B cell (primary cell): ENCODE measurements around the gene CSF1. TPM values are rescaled to one million over a fixed set of nuclear protein-coding genes. Genes with fewer than 3 reads are reported as not detected.
"Not testable (repeated sequence)": the region's sequence is repeated elsewhere in the genome, so short reads cannot be mapped to it uniquely, and the experiment has no call there.

Experiments
- ATAC-seq: fragments of 200-7000 bp; cut with Tn5 transposase; one replicate; pipeline ENCODE4 v1.10.0; 2021; ENCODE audit warnings: low read depth, mild to moderate bottlenecking, moderate number of reproducible peaks, moderate library complexity
- CTCF ChIA-PET: fragments of 350-600 bp; sonication (Branson Sonifier 250); formaldehyde crosslinking; loops from one replicate; lab custom pipeline; 2021; ENCODE audit warnings: antibody characterized with exemption, inconsistent platforms; lab: Charles Lee
- POLR2A ChIA-PET: fragments of 350-600 bp; sonication (Branson Sonifier 250); formaldehyde crosslinking; loops from one replicate; lab custom pipeline; 2021; ENCODE audit warnings: antibody characterized with exemption; lab: Charles Lee
- DNase-seq: peaks from one replicate; pipeline ENCODE4 v3.0.0; 2013
- H2AFZ ChIP-seq: 2 replicates; pipeline ENCODE4 v1.6.1; 2012; ENCODE audit warnings: mild to moderate bottlenecking, low read depth, low read length; ENCODE audit not compliant: insufficient read depth, poor library complexity, severe bottlenecking
- H3K27ac ChIP-seq, 2 donors: 1 replicate in 1 of 2; 2 replicates in 1 of 2; pipeline ENCODE4 v1.5.1; 2012 to 2013; ENCODE audit warnings: low read length in 2 of 2, mild to moderate bottlenecking in 2 of 2, moderate library complexity in 1 of 2
- H3K27me3 ChIP-seq, 4 experiments: fragments of 200-600 bp in 1 of 4; sonication (generic) in 1 of 4; replicated peaks in 1 of 4; 1 replicate in 2 of 4; 2 replicates in 2 of 4; pipeline versions ENCODE4 v1.6.1 to v1.7.0; 2013 to 2016; ENCODE audit warnings: low read length in 3 of 4, mild to moderate bottlenecking in 2 of 4, mixed read lengths in 1 of 4, moderate library complexity in 1 of 4; ENCODE audit not compliant: insufficient read depth in 4 of 4, control insufficient read depth in 3 of 4; ENCODE audit errors: control extremely low read depth in 1 of 4
- H3K36me3 ChIP-seq, 2 experiments: replicated peaks in 1 of 2; 1 replicate in 1 of 2; 2 replicates in 1 of 2; pipeline versions ENCODE4 v1.6.1 to v1.7.1; 2013; ENCODE audit warnings: low read length in 1 of 2; ENCODE audit not compliant: insufficient read depth in 2 of 2, control insufficient read depth in 1 of 2; ENCODE audit errors: control extremely low read depth in 1 of 2, extremely low read depth in 1 of 2
- H3K4me1 ChIP-seq, 2 donors: fragments of 200-600 bp in 1 of 2; sonication (generic) in 1 of 2; 1 replicate in 1 of 2; 2 replicates in 1 of 2; pipeline versions ENCODE4 v1.5.1 to v1.6.1; 2013 to 2017; ENCODE audit warnings: low read length in 2 of 2; ENCODE audit not compliant: control insufficient read depth in 2 of 2, insufficient read depth in 2 of 2
- H3K4me2 ChIP-seq: replicated peaks from 2 replicates; pipeline ENCODE3; 2012; ENCODE audit warnings: mild to moderate bottlenecking, low read depth, low read length; ENCODE audit not compliant: poor library complexity, severe bottlenecking
- H3K4me3 ChIP-seq, 5 experiments: fragments of 200-600 bp in 1 of 5; sonication (generic) in 1 of 5; 1 replicate in 3 of 5; 2 replicates in 2 of 5; pipeline versions ENCODE4 v1.5.1 to v1.7.0; 2011 to 2016; ENCODE audit warnings: low read length in 4 of 5, mild to moderate bottlenecking in 4 of 5, low read depth in 2 of 5, control low read depth in 1 of 5, moderate library complexity in 1 of 5; ENCODE audit not compliant: insufficient read depth in 1 of 5; ENCODE audit errors: control extremely low read depth in 1 of 5, extremely low read depth in 1 of 5
- H3K79me2 ChIP-seq: fragments of 200-600 bp; sonication (generic); one replicate; pipeline ENCODE4 v1.6.0; 2016; ENCODE audit warnings: low read length; ENCODE audit not compliant: control insufficient read depth, insufficient read depth
- H3K9ac ChIP-seq: fragments of 200-600 bp; sonication (generic); 2 replicates; pipeline ENCODE4 v1.6.1; 2017; ENCODE audit warnings: mild to moderate bottlenecking, low read length, moderate library complexity
- H3K9me3 ChIP-seq, 3 donors: one replicate each; pipeline versions ENCODE4 v1.6.1 to v1.7.1; 2013; ENCODE audit warnings: low read length in 2 of 3; ENCODE audit not compliant: control insufficient read depth in 2 of 3, insufficient read depth in 1 of 3; ENCODE audit errors: control extremely low read depth in 1 of 3
- H4K20me1 ChIP-seq: 2 replicates; pipeline ENCODE4 v1.6.0; 2012; ENCODE audit warnings: mild to moderate bottlenecking, low read length; ENCODE audit not compliant: insufficient read depth, control insufficient read depth, poor library complexity, severe bottlenecking
- H3K27ac Mint-ChIP-seq: one replicate; pipeline ENCODE4 v1.8.0; 2021; ENCODE audit warnings: mixed read lengths
- H3K27me3 Mint-ChIP-seq: one replicate; pipeline ENCODE4 v1.8.0; 2021; ENCODE audit warnings: mixed read lengths
- H3K4me1 Mint-ChIP-seq: one replicate; pipeline ENCODE4 v1.8.0; 2021; ENCODE audit warnings: mixed read lengths
- H3K4me3 Mint-ChIP-seq: one replicate; pipeline ENCODE4 v1.8.0; 2021; ENCODE audit warnings: mixed read lengths
- H3K9me3 Mint-ChIP-seq: one replicate; pipeline ENCODE4 v1.8.0; 2022; ENCODE audit warnings: mixed read lengths; ENCODE audit not compliant: insufficient read depth
- CTCF ChIP-seq: fragments of 200-600 bp; IDR thresholded peaks from one replicate; pipeline ENCODE4 v1.8.0; 2022; ENCODE audit warnings: antibody characterized with exemption, mild to moderate bottlenecking
- EZH2 ChIP-seq: IDR thresholded peaks from 2 replicates; pipeline ENCODE4 v1.6.1; 2012; ENCODE audit warnings: borderline replicate concordance, low read depth, mild to moderate bottlenecking, moderate library complexity, low read length; ENCODE audit not compliant: insufficient read depth, poor library complexity, severe bottlenecking
- WGBS: methylation state at CpG from one replicate; pipeline ENCODE4 v1.1.5; 2013; ENCODE audit warnings: missing lambda C conversion rate; ENCODE audit not compliant: insufficient coverage; 5-methylcytosine and 5-hydroxymethylcytosine counted together
- intact Hi-C: fragments of 100-400 bp; cut with micrococcal nuclease; formaldehyde crosslinking; loops from one replicate; pipeline ENCODE4 v1.10.0; 2022
- polyA plus RNA-seq: library from polyadenylated mRNA; depleted of rRNA; stranded (reverse); fragments of >200 nt; gene quantifications from 2 replicates; pipeline ENCODE4 v1.2.3, GENCODE V29; 2012
- total RNA-seq, 2 donors: library from RNA; stranded (reverse); fragments of 120-200 nt in 1 of 2; gene quantifications; 1 replicate in 1 of 2; 2 replicates in 1 of 2; pipeline versions ENCODE4 v1.2.3 to v1.2.4, GENCODE V29; 2013 to 2022

The CSF1 gene
- total and polyA plus RNA-seq, 2 donors (not counting 1 experiment from before 2014, with no cell fraction given): 0.55 to 4.2 TPM

GRCh38 chr1:109878531-109879104 lies 32.0 kb upstream of the CSF1 start:
- ChIA-PET POLR2A (interaction anchor here (1.2 kb wide), 1 partner anchor 8 kb away, joined by 3 read pairs; no protein-coding TSS in a partner anchor), CTCF (interaction anchor here (0.7 to 1.7 kb wide), 2 partner anchors 9 to 71 kb away, joined by 3 to 7 read pairs; no protein-coding TSS in a partner anchor)
- no peak overlapping the region for H3K4me3 Mint-ChIP-seq
- Histone ChIP-seq H4K20me1 (no peaks in the 10 kb centered on the region), H3K27ac (no peak overlapping the region), H3K4me1 (peaks cover 20% of the 10 kb centered on the region in 2 donors), H3K9me3 (no peaks in the 10 kb centered on the region), H3K4me3 (no peak overlapping the region), H2AFZ (no peak overlapping the region), H3K27me3 (peaks cover 0 to 12% (median 4%) of the 10 kb centered on the region in 4 experiments), H3K4me2 (no peak overlapping the region), H3K36me3 (no peaks in the 10 kb centered on the region), H3K9ac (no peak overlapping the region), H3K79me2 (no peaks in the 10 kb centered on the region)
- intact Hi-C loops: no loop called here
- peaks cover 24% of the 10 kb centered on the region for H3K4me1 Mint-ChIP-seq
- no peaks in the 10 kb centered on the region for H3K9me3 Mint-ChIP-seq
- WGBS: 88% methylated on average over 7 of the region's 8 CpGs
- DNase-seq: no peak
- peaks cover 18% of the 10 kb centered on the region for H3K27me3 Mint-ChIP-seq
- no peak overlapping the region for H3K27ac Mint-ChIP-seq
- TF ChIP-seq CTCF (no peak), EZH2 (no peak)
- no peak for ATAC-seq

GRCh38 chr1:109879371-109879770 lies 31.3 kb upstream of the CSF1 start:
- H3K27me3 ChIP-seq, H3K79me2 ChIP-seq, H3K4me3 ChIP-seq, H3K9ac ChIP-seq, H3K27ac Mint-ChIP-seq, H3K27ac ChIP-seq, H2AFZ ChIP-seq, H3K9me3 ChIP-seq, H3K36me3 ChIP-seq, POLR2A ChIA-PET, CTCF ChIA-PET, ATAC-seq, intact Hi-C loops, DNase-seq, H4K20me1 ChIP-seq, H3K9me3 Mint-ChIP-seq, H3K4me2 ChIP-seq, H3K4me3 Mint-ChIP-seq: not testable (repeated sequence)
- H3K4me1 Mint-ChIP-seq: peaks cover 25% of the 10 kb centered on the region
- 95% methylated on average over 4 of the region's 6 CpGs for WGBS
- H3K27me3 Mint-ChIP-seq: peaks cover 13% of the 10 kb centered on the region
- peaks cover 20 to 22% of the 10 kb centered on the region in 2 donors for H3K4me1 ChIP-seq
